KMS-11 (cell line): ENCODE data around the gene BCL7A.
"Not testable (repeated sequence)": the region's sequence is repeated elsewhere in the genome, so short reads cannot be mapped to it uniquely, and the experiment has no call there.

Experiments used
- H2AFZ ChIP-seq: fragments of 200-600 bp; sonication (generic); 2 replicates; pipeline ENCODE4 v1.6.1; 2016; ENCODE audit warnings: antibody characterized with exemption, mixed run types, low read depth
- H3K27ac ChIP-seq: fragments of 200-600 bp; sonication (generic); 2 replicates; pipeline ENCODE4 v1.6.1; 2016; ENCODE audit warnings: mild to moderate bottlenecking, mixed run types
- H3K27me3 ChIP-seq: fragments of 200-600 bp; sonication (generic); 2 replicates; pipeline ENCODE4 v1.6.1; 2017; ENCODE audit warnings: mild to moderate bottlenecking, low read depth, mixed run types, moderate library complexity; ENCODE audit not compliant: insufficient read depth
- H3K36me3 ChIP-seq: fragments of 200-600 bp; sonication (generic); 2 replicates; pipeline ENCODE4 v1.6.1; 2017; ENCODE audit warnings: mild to moderate bottlenecking, mixed run types; ENCODE audit not compliant: insufficient read depth
- H3K4me1 ChIP-seq: fragments of 200-600 bp; sonication (generic); 2 replicates; pipeline ENCODE4 v1.6.1; 2016; ENCODE audit warnings: mild to moderate bottlenecking, low read depth, mixed run types; ENCODE audit not compliant: poor library complexity, severe bottlenecking
- H3K4me2 ChIP-seq: fragments of 200-600 bp; sonication (generic); 2 replicates; pipeline ENCODE4 v1.7.0; 2016; ENCODE audit warnings: mild to moderate bottlenecking, mixed run types
- H3K4me3 ChIP-seq: fragments of 200-600 bp; sonication (generic); IDR thresholded peaks from 2 replicates; pipeline ENCODE4 v1.6.1; 2017; ENCODE audit warnings: low read depth, low read length, mixed read lengths; ENCODE audit not compliant: insufficient read depth
- H3K79me2 ChIP-seq: fragments of 200-600 bp; sonication (generic); 2 replicates; pipeline ENCODE4 v1.6.1; 2016; ENCODE audit warnings: low read depth, mixed run types; ENCODE audit not compliant: insufficient read depth
- H3K9ac ChIP-seq: fragments of 200-600 bp; sonication (generic); 2 replicates; pipeline ENCODE4 v1.6.1; 2016; ENCODE audit warnings: mild to moderate bottlenecking, mixed run types
- H4K20me1 ChIP-seq: fragments of 200-600 bp; sonication (generic); 2 replicates; pipeline ENCODE4 v1.6.1; 2016; ENCODE audit warnings: mild to moderate bottlenecking, mixed run types; ENCODE audit not compliant: insufficient read depth
- CTCF ChIP-seq: fragments of 200-600 bp; sonication (generic); conservative IDR thresholded peaks from 2 replicates; pipeline ENCODE4 v1.6.1; 2017; ENCODE audit warnings: low read depth, mild to moderate bottlenecking, antibody characterized with exemption, low read length, moderate library complexity, mixed read lengths

Gene BCL7A

GRCh38 chr12:122032580-122032979, 10.9 kb downstream of the BCL7A start:
- H4K20me1 ChIP-seq, result no peaks in the 10 kb centered on the region
- H3K36me3 ChIP-seq, result no peaks in the 10 kb centered on the region
- no peak overlapping the region for H2AFZ ChIP-seq
- no peak overlapping the region for H3K4me3 ChIP-seq
- no peaks in the 10 kb centered on the region for H3K4me1 ChIP-seq
- no peaks in the 10 kb centered on the region for H3K27me3 ChIP-seq
- H3K27ac ChIP-seq, result no peak overlapping the region
- H3K4me2 ChIP-seq, result no peak overlapping the region
- no peaks in the 10 kb centered on the region for H3K79me2 ChIP-seq
- H3K9ac ChIP-seq, result no peak overlapping the region
- TF ChIP-seq CTCF, result no peak

- H3K27me3 ChIP-seq, result no peaks in the 10 kb centered on the region
- no peaks in the 10 kb centered on the region for H3K36me3 ChIP-seq
- H3K4me3 ChIP-seq, result no peak overlapping the region
- H3K4me1 ChIP-seq, result no peaks in the 10 kb centered on the region
- TF ChIP-seq CTCF, result no peak
- no peaks in the 10 kb centered on the region for H3K79me2 ChIP-seq
- no peak overlapping the region for H2AFZ ChIP-seq
- no peak overlapping the region for H3K9ac ChIP-seq
- no peaks in the 10 kb centered on the region for H4K20me1 ChIP-seq
- no peak overlapping the region for H3K27ac ChIP-seq
- no peak overlapping the region for H3K4me2 ChIP-seq
Observed at GRCh38 chr12:122035292-122035691, 13.6 kb downstream of the BCL7A start.

GRCh38 chr12:122036153-122036552, 14.5 kb downstream of the BCL7A start:
- TF ChIP-seq CTCF, result no peak
- Histone ChIP-seq H3K4me2 (no peak overlapping the region), H3K27ac (no peak overlapping the region), H2AFZ (no peak overlapping the region), H3K9ac (no peak overlapping the region), H3K36me3 (no peaks in the 10 kb centered on the region), H3K4me1 (no peaks in the 10 kb centered on the region), H3K4me3 (no peak overlapping the region), H3K79me2 (no peaks in the 10 kb centered on the region), H3K27me3 (no peaks in the 10 kb centered on the region), H4K20me1 (no peaks in the 10 kb centered on the region)

GRCh38 chr12:122040579-122041386, 19.1 kb downstream of the BCL7A start:
- Histone ChIP-seq H3K4me3 (no peak overlapping the region), H2AFZ (no peak overlapping the region), H3K79me2 (no peaks in the 10 kb centered on the region), H3K9ac (no peak overlapping the region), H3K36me3 (no peaks in the 10 kb centered on the region), H3K4me1 (no peaks in the 10 kb centered on the region), H3K27ac (no peak overlapping the region), H3K4me2 (no peak overlapping the region), H3K27me3 (no peaks in the 10 kb centered on the region), H4K20me1 (no peaks in the 10 kb centered on the region)
- TF ChIP-seq CTCF, result no peak

- H3K27me3 ChIP-seq, H2AFZ ChIP-seq, H3K79me2 ChIP-seq, H3K9ac ChIP-seq, H3K4me3 ChIP-seq, H3K36me3 ChIP-seq, H3K4me2 ChIP-seq, H4K20me1 ChIP-seq, H3K4me1 ChIP-seq, H3K27ac ChIP-seq: not testable (repeated sequence)
Observed at GRCh38 chr12:122041458-122041857, 19.8 kb downstream of the BCL7A start.
